ENCODE results near the gene ABCB1. TPM values are rescaled to one million over a fixed set of nuclear protein-coding genes. Genes with fewer than 3 reads are reported as not detected.

Gene ABCB1
- total and polyA plus RNA-seq, 2 of the 13 experiments (the other 11 are each of a cell fraction or from before 2014, with no cell fraction given), result 42.8 to 52.6 TPM

- TF ChIP-seq ZNF280D (CRISPR knock-in tag; IDR thresholded peaks at IDR 0.05) (0 out of 2 replicates have a peak, but pooled peaks have one; percentile 57), ZNF101 (CRISPR knock-in tag; IDR thresholded peaks at IDR 0.05; ENCODE audit: borderline replicate concordance, low read depth) (no peak), HIVEP1 (CRISPR knock-in tag; IDR thresholded peaks at IDR 0.05) (no peak), ARHGAP35 (CRISPR knock-in tag; IDR thresholded peaks at IDR 0.05; ENCODE audit: borderline replicate concordance) (no peak), POGK (CRISPR knock-in tag; conservative IDR thresholded peaks at IDR 0.05) (peak; percentile 71), ZFP91 (CRISPR knock-in tag; IDR thresholded peaks at IDR 0.05; ENCODE audit: borderline replicate concordance) (peak; percentile 86; the same call in 1 of the 2 replicates), E2F1 (CRISPR knock-in tag; IDR thresholded peaks at IDR 0.05) (no peak), ZNF724P (CRISPR knock-in tag; IDR thresholded peaks at IDR 0.05; ENCODE audit: borderline replicate concordance) (0 out of 2 replicates have a peak, but pooled peaks have one; percentile 30), ZNF143 (CRISPR knock-in tag; IDR thresholded peaks at IDR 0.05) (no peak), ZNF720 (CRISPR knock-in tag; IDR thresholded peaks at IDR 0.05) (no peak), ZNF326 (CRISPR knock-in tag; IDR thresholded peaks at IDR 0.05; ENCODE audit: borderline replicate concordance) (no peak), ZNF672 (CRISPR knock-in tag; IDR thresholded peaks at IDR 0.05) (no peak), ZFAT (CRISPR knock-in tag; conservative IDR thresholded peaks at IDR 0.05) (no peak)
- TF ChIP-seq, protein P1, sequence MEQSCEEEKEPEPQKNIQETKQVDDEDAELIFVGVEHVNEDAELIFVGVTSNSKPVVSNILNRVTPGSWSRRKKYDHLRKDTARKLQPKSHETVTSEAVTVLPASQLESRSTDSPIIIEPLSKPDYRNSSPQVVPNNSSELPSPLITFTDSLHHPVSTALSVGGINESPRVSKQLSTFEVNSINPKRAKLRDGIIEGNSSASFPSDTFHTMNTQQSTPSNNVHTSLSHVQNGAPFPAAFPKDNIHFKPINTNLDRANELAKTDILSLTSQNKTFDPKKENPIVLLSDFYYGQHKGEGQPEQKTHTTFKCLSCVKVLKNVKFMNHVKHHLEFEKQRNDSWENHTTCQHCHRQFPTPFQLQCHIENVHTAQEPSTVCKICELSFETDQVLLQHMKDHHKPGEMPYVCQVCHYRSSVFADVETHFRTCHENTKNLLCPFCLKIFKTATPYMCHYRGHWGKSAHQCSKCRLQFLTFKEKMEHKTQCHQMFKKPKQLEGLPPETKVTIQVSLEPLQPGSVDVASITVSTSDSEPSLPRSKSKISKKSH (CRISPR knock-in tag; IDR thresholded peaks at IDR 0.05; ENCODE audit: borderline replicate concordance), result peak; percentile 55; the same call in 1 of the 2 replicates
- TF ChIP-seq, protein P2, sequence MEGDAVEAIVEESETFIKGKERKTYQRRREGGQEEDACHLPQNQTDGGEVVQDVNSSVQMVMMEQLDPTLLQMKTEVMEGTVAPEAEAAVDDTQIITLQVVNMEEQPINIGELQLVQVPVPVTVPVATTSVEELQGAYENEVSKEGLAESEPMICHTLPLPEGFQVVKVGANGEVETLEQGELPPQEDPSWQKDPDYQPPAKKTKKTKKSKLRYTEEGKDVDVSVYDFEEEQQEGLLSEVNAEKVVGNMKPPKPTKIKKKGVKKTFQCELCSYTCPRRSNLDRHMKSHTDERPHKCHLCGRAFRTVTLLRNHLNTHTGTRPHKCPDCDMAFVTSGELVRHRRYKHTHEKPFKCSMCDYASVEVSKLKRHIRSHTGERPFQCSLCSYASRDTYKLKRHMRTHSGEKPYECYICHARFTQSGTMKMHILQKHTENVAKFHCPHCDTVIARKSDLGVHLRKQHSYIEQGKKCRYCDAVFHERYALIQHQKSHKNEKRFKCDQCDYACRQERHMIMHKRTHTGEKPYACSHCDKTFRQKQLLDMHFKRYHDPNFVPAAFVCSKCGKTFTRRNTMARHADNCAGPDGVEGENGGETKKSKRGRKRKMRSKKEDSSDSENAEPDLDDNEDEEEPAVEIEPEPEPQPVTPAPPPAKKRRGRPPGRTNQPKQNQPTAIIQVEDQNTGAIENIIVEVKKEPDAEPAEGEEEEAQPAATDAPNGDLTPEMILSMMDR (CRISPR knock-in tag; IDR thresholded peaks at IDR 0.05), result peak; percentile 39; the same call in 1 of the 2 replicates
Observed at GRCh38 chr7:87600130-87601124, at the start of gene ABCB1 (continued).
